A204.1 (cell line): ENCODE measurements around the gene MTCH1.

ENCODE experiments used
- FAIRE-seq: peaks from 2 replicates; lab custom pipeline; 2012; peaks lifted over from hg19 to GRCh38; lab: Jason Lieb, UNC

MTCH1 gene, protein sequence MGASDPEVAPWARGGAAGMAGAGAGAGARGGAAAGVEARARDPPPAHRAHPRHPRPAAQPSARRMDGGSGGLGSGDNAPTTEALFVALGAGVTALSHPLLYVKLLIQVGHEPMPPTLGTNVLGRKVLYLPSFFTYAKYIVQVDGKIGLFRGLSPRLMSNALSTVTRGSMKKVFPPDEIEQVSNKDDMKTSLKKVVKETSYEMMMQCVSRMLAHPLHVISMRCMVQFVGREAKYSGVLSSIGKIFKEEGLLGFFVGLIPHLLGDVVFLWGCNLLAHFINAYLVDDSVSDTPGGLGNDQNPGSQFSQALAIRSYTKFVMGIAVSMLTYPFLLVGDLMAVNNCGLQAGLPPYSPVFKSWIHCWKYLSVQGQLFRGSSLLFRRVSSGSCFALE

GRCh38 chr6:36985808-36986703, at the start of gene MTCH1:
Gene MTCH1 (minus strand): TSS chr6:36986196. CDS start chr6:36986173, 23 bp downstream.
- FAIRE-seq: no peak

- no peak for FAIRE-seq
Measured at GRCh38 chr6:37033819-37034795, 48.1 kb upstream of the MTCH1 start.

- no peak for FAIRE-seq
Measured at GRCh38 chr6:37033255-37033654, 47.3 kb upstream of the MTCH1 start.

DNA sequence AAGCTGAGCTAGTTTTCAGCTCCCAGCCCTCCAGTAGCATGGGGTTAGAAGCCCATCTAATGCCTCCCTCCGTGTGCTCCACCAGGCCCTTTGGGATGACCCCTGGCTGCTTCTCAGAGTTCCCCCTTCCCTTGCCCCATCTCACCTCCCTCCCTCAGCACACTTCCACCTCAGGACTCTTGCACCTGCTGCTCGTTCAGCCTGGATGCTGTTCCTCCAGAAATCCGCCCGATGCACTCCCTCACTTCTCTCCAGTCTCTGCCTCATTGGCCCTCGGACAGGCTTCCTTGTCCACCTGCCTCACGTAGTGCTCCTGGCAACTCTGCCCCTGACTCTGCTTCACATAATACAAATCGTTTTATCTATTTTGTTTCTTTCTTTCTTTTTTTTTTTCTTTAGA, 46.2 kb upstream of the MTCH1 start:
- no peak for FAIRE-seq

DNA sequence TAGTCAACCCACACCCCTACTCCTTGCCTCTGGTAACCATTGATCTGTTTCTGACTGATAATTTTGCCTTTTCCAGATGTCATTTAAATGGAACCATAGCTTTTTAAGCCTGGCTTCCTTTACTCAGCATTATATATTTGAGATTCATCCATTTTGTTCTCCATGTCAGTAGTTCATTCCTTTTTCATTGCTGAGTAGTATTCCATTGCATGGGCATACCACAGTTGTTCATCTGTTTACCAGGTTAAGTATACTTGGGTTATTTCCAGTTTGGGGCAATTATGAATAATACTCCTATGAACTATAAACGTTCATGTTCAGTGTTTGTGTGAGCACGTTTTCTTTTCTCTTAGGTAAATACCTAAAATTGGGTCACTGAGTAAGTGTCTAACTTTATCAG, 44.6 kb upstream of the MTCH1 start:
- FAIRE-seq: no peak

GRCh38 chr6:37029249-37029971, 43.4 kb upstream of the MTCH1 start:
- FAIRE-seq: no peak

GRCh38 chr6:37027811-37028469, 41.9 kb upstream of the MTCH1 start:
- no peak for FAIRE-seq

DNA sequence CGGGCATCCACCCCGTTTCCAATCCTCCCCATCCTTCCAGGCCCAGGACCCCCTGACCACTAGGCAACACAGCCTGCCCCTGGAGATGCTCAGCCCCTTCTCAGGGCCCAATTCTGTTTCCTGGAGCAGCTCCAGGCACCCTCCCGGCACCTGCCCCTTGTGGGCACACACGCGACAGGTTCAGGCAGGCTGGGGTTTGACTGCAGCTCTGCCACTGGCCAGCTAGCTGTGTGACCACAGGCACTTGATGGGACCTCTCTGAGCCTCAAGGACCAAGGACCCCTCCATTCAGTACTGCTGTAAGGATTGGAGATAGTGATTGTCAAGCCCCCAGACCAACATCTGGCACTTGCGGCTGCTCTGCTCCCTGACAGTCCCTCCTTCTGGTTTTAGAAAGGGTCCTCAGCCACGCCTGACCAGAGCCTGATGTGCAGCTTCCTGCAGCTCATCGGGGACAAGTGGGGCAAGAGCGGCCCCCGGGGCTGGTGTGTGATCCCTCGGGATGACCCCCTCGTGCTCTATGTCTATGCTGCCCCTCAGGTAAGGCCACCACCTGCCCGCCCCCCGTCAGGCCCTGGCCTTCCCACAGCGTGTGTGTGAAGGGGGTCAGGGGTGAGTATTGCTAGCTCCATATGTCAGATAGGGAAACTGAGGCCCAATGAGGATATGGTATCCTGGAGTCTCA, 41.2 kb upstream of the MTCH1 start:
- FAIRE-seq: no peak

DNA sequence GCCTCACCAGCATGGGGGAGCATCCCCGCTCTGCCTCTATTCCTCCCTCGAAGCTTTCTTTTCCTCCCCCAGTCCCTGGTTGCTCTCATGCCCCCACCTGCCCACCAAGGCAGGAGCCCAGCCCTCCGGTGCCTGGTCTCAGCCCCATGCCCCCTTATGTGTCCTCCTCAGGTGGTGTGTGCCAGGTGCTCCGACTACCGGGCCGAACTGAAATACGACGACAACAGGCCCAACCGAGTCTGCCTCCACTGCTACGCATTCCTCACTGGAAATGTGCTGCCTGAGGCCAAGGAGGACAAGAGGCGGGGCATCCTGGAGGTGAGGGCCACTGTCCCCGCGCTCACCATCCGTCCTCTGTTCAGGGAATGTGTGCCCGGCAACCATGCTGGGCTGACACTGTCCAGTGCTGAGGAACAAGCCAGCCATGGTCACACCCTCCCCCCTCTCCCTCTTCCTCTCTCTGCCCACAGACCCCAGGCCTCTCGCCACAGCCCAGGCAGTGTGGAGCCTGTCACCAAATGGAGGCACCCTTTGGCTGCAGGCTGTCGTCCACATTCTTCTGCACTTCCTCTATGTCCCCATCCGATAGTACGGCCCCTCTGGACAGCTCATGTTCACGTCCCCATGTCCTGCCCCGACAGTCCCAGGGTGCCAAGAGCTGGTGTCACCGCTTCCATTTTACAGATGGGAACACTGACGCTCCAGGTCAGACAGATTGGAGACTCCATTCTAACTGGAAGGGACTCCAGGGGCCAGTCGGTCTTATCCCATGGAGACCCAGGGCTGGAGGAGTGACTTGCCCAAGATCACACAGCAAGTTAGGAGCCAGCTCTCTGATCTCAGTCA, 39.8 kb upstream of the MTCH1 start:
- no peak for FAIRE-seq

DNA sequence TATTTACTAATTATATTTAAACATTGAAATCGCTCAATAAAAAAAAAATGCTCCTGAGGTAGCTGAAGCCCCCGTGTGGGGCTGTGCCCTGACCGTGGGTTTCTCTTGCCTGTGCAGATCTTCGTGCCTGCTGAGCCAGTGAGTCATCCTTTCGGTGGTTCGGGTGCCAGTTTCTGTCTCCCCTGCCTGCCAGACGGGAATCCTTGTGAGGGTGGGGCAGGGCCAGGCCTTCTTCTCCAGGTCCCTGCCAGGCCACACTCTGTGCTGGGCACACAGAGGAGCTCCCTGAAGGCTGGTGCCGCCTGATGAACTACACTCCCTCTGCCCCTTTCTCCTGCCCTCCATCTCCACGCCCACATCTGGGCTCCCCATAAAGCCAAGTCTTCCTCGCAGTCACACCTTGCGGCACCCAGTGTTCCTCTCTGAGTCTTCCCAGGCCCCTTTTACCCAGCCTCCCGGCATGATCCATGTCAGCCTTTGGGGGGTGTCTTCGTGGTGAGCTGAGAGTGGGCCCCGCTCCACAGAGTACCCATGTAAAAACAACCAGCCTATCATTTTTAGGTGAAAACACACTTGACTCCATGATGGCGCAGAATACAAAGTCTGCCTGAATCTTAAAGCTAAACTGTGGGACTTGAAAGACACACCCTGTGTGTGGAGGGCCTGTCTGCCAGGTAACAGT, 38.8 kb upstream of the MTCH1 start:
- FAIRE-seq: no peak

GRCh38 chr6:37022135-37022863, 36.3 kb upstream of the MTCH1 start:
- no peak for FAIRE-seq

- no peak for FAIRE-seq
Measured at GRCh38 chr6:37021356-37022129, 35.5 kb upstream of the MTCH1 start.

DNA sequence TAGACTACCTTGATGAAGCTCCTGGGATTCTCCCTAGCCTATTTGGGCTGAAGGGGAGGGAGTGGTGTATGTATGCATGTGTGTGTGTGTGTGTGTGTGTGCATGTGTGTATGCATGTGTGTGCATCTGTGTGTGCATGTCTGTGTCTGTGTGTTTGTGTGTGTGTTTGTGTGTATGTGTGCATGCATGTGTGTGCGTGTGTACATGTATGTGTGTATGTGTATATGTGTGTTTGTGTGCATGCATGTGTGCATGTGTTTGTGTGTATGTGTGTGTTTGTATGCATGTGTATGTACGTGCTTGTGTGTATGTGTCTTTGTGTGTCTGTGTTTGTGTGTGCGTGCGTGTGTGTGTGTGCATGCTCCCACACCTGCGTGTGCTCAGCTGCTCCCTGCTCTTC, 34.8 kb upstream of the MTCH1 start:
- FAIRE-seq: no peak

GRCh38 chr6:37020381-37020780, 34.4 kb upstream of the MTCH1 start:
- FAIRE-seq: no peak

DNA sequence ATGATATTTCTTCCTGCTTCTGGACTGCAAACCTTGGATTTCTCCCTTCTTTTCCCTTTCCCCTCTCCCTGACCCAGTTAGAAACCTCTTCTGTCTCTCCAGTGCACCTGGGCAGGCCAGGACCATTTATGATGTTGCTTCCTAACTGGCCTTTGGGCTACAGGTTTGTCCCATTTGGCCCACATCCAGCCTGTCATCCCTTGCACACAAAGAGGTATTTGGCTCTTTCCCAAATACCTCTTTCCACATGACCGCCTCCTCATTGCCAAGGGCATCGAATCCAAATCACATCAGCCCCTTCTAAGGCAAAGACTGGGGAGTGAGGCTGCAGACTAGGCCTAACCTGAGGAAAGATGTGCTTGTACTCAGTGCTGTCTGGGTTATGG, 33.1 kb upstream of the MTCH1 start:
- no peak for FAIRE-seq

DNA sequence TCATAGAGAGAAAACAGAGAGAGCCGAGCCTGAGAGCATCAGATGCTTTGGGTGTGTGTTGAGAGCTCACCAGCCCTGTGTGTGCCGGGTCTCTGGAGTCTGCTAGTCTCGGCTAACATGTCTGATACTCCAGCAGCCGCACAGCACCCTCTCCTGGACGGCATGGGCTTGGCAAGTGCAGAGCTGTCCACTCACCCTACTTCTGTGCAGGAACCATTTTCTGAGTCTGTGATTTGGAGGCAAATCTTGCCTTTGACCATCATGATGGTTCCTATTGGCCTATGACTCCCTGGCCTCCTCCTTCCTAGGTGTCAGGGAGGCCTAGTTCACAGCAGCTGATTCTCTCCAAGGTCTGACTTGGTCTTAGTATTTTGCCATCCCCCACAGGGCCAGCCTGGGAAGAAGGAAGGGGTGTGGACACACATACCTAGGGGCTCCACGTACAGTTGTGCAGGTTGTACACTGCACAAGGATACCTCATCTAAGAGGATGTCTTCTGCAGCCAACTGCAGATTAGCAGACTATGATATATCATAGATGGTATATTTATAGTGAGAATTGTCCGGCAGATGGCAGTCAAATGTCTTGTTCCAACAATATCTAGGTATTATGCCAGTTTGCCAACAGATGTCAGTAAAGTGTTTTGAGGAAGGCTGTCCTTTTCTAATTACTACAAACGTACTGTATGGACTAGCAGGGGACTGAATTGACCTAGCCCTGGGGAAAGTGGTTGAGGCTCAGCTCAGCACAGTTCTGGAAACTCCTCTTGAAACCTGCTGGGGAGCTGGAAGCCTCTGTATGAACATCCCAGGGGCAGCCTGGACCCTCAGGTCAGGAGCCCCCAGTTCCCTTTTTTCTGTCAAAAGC, 32.4 kb upstream of the MTCH1 start:
- FAIRE-seq: peak; percentile 86
